Activated CD4-positive, alpha-beta T cell treated with anti-CD3 and anti-CD28 coated beads for 36 hours (primary cell): Measurements from ENCODE around the gene PCDHA12. TPM values are rescaled to one million over a fixed set of nuclear protein-coding genes. Genes with fewer than 3 reads are reported as not detected.

Source experiments
- ATAC-seq: fragments of 200-7000 bp; cut with Tn5 transposase; one replicate; pipeline ENCODE4 v1.10.0; 2021; ENCODE audit warnings: mild to moderate bottlenecking, moderate library complexity
- CTCF ChIA-PET: fragments of 350-600 bp; sonication (Branson Sonifier 250); formaldehyde crosslinking; loops from one replicate; lab custom pipeline; 2021; ENCODE audit warnings: antibody characterized with exemption; lab: Charles Lee
- POLR2A ChIA-PET: fragments of 350-600 bp; sonication (Branson Sonifier 250); formaldehyde crosslinking; loops from one replicate; lab custom pipeline; 2021; ENCODE audit warnings: antibody characterized with exemption, inconsistent platforms; lab: Charles Lee
- DNase-seq: peaks from one replicate; pipeline ENCODE4 v3.0.0-alpha.2; 2020
- H3K27ac Mint-ChIP-seq: one replicate; pipeline ENCODE4 v1.8.0; 2021; ENCODE audit warnings: mixed read lengths
- H3K27me3 Mint-ChIP-seq: one replicate; pipeline ENCODE4 v1.8.0; 2021; ENCODE audit warnings: mixed read lengths
- H3K36me3 Mint-ChIP-seq: one replicate; pipeline ENCODE4 v1.8.0; 2021; ENCODE audit warnings: low read depth, mixed read lengths
- H3K4me1 Mint-ChIP-seq: one replicate; pipeline ENCODE4 v1.8.0; 2021; ENCODE audit warnings: mixed read lengths
- H3K4me3 Mint-ChIP-seq: one replicate; pipeline ENCODE4 v1.8.0; 2021; ENCODE audit warnings: mild to moderate bottlenecking, moderate library complexity, mixed read lengths
- H3K9me3 Mint-ChIP-seq: one replicate; pipeline ENCODE4 v1.8.0; 2021; ENCODE audit warnings: low read depth, mixed read lengths
- intact Hi-C, 2 experiments: fragments of 100-400 bp; cut with DNase I in 1 of 2; cut with micrococcal nuclease in 1 of 2; formaldehyde crosslinking; loops; one replicate each; pipeline versions ENCODE4 v1.14.2 to v1.15.1; 2022 to 2024; cut with DNase I, micrococcal nuclease
- total RNA-seq, 2 experiments: library from RNA; stranded (reverse); gene quantifications; one replicate each; pipeline ENCODE4 v1.2.3, GENCODE V29; 2021

Gene PCDHA12
- total RNA-seq, 2 experiments from 2014 or later: not detected

DNA sequence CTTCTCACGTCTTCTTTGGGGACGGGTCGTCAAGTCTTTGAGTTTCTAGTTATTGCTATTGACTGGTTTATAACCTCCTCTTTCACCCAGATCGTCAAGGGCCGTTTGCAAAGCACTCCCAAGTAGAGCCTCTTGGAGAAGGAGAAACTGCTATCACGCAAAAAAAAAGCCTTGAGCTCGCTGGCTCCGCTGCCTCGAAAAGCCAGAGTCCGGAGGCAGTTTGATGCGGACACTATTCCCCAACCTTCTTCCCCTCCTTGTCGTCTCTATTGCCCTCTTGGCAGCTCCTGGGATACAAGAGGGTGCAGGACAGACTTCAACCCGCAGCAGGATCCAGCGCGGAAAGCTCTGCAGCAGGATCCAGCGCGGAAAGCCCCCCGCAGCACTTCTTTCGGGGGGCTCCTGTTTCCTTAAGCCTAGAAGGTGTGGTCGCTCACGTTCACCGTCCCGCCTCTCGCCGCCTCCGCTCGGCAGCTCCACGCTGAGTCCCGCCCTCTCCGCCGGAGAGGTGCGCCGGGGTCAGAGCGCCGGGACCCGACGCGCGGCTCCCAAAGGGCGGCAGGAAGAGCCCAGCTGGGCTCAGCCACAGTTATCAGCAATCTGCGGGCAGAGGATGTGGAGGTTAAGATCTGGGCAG is 50.8 kb downstream of the PCDHA12 start, which contains the start of gene PCDHAC1:
Gene PCDHAC1 (plus strand): TSS at position 494 of the 637 bp plus-strand sequence. CDS start 594 bp downstream, outside the sequence.
- ATAC-seq: peak; percentile 6
- H3K27me3 Mint-ChIP-seq: peaks cover 52% of the 10 kb centered on the region
- no peaks in the 10 kb centered on the region for H3K9me3 Mint-ChIP-seq
- peaks cover 7% of the 10 kb centered on the region for H3K4me1 Mint-ChIP-seq
- intact Hi-C loops: loop anchor here (1.0 to 5.0 kb wide), 2 partner anchors 49 to 115 kb away; partner anchors contain the start of gene PCDHA12 (in 1 of the 2)
- peaks cover 2% of the 10 kb centered on the region for H3K36me3 Mint-ChIP-seq
- POLR2A ChIA-PET: no interaction called here
- DNase-seq: peak; percentile 4
- no peak within 1 kb of the TSS for H3K27ac Mint-ChIP-seq
- CTCF ChIA-PET: interaction anchor here (0.6 to 1.2 kb wide), 4 partner anchors 65 to 586 kb away, joined by 3 to 4 read pairs (median 3); partner anchors contain the start of gene PCDHA8
- peak within 1 kb of the TSS; percentile 40 for H3K4me3 Mint-ChIP-seq

DNA sequence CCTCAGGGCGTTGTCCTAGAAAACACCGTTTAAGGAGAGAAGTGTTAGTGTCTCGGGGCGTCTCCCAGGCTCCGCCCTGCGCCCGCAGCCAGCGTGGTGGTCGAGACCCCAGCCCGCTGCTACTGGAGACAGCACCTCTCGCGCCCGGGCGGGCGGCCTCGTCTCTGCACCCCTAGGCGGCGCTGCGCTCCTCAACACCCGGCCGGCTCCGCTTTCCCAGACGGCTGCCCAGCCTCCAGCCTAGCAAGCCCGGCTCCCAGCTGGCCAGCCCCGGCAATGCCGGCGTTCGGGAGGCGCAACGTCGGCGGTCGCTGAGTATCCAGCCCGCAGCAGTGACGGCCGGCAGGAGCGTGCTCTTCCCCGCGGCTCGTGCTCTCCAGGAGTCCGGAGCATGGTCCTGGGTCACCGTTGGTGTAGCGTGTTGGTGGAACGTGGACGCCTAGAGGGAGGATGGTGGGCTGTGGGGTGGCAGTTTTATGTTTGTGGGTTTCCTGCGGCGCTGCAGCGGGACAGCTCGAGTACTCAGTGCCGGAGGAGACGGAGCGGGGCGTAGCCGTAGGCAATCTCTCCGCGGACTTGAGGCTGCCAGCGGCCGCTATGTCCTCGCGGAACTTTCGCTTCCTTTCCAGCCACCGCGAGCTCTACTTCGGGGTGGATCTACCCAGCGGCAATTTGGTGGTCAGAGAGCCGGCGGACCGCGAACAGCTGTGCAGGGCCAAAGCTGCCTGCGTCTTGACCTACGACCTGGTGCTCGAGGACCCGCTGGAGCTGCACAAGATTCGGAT is 51.5 kb downstream of the PCDHA12 start:
- ChIA-PET POLR2A (interaction anchor here (0.6 kb wide), 1 partner anchor 8 kb away, joined by 3 read pairs; no protein-coding TSS in a partner anchor), CTCF (interaction anchor here (0.9 to 1.8 kb wide), 6 partner anchors 10 to 91 kb away, joined by 3 to 5 read pairs (median 3); no protein-coding TSS in a partner anchor)
- Mint-ChIP-seq H3K27ac (no peak overlapping the region), H3K27me3 (peaks cover 51% of the 10 kb centered on the region), H3K9me3 (no peaks in the 10 kb centered on the region), H3K36me3 (peaks cover 2% of the 10 kb centered on the region), H3K4me1 (peaks cover 7% of the 10 kb centered on the region), H3K4me3 (peak overlapping the region; percentile 40)
- intact Hi-C loops: loop anchor here (1.0 to 5.0 kb wide), 2 partner anchors 49 to 115 kb away; partner anchors contain the start of gene PCDHA12 (in 1 of the 2)
- DNase-seq (peak; percentile 70), ATAC-seq (peak; percentile 55)

DNA sequence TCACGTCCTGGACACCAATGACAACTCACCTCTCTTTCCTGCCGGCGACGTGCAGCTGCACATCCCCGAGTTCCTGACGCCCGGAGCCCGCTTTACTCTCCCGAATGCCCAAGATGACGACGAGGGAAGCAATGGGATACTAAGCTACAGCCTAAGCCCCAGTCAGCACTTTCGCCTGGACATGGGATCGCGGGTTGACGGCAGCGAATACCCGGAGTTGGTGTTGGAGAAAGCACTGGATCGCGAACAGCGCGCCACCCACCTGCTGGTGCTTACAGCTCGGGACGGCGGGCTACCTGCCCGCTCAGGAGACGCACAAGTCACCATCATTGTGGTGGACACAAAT is 52.1 kb downstream of the PCDHA12 start:
- ATAC-seq (no peak), DNase-seq (no peak)
- H3K9me3 Mint-ChIP-seq: no peaks in the 10 kb centered on the region
- H3K4me1 Mint-ChIP-seq: peaks cover 7% of the 10 kb centered on the region
- POLR2A ChIA-PET: interaction anchor here (0.6 kb wide), 1 partner anchor 8 kb away, joined by 3 read pairs; no protein-coding TSS in a partner anchor
- peaks cover 2% of the 10 kb centered on the region for H3K36me3 Mint-ChIP-seq
- CTCF ChIA-PET: interaction anchor here (1.0 to 1.8 kb wide), 4 partner anchors 9 to 91 kb away, joined by 3 to 5 read pairs (median 4); no protein-coding TSS in a partner anchor
- H3K4me3 Mint-ChIP-seq: peak overlapping the region; percentile 40
- H3K27me3 Mint-ChIP-seq: peaks cover 48% of the 10 kb centered on the region
- intact Hi-C loops: loop anchor here in 1 of 2 experiments (5.0 kb wide), 1 partner anchor 50 kb away; the partner anchor contains the start of gene PCDHA12
- H3K27ac Mint-ChIP-seq: no peak overlapping the region

Other genes starting within 250 kb of the PCDHA12 start
- under 1 TPM; 0.26 to 0.43 TPM for gene CD14, start 242.1 kb upstream of the PCDHA12 start, total RNA-seq
- 10 to 100 TPM; 36.5 to 36.6 TPM for gene TMCO6, start 235.9 kb upstream of the PCDHA12 start, total RNA-seq
- gene NDUFA2, start 227.7 kb upstream of the PCDHA12 start, total RNA-seq: 10 to 100 TPM; 48.5 to 62.0 TPM
- gene IK, start 227.5 kb upstream of the PCDHA12 start, total RNA-seq: 100 to 1,000 TPM in 1 of 2 experiments, 10 to 100 TPM in 1; 97.1 to 187 TPM
- gene WDR55, start 210.4 kb upstream of the PCDHA12 start, total RNA-seq: 10 to 100 TPM; 25.9 to 31.7 TPM
- 1 to 10 TPM; 2.1 to 3.0 TPM for gene DND1, start 201.7 kb upstream of the PCDHA12 start, total RNA-seq
- 10 to 100 TPM; 83.3 to 91.0 TPM for gene HARS1, start 183.9 kb upstream of the PCDHA12 start, total RNA-seq
- gene HARS2, start 183.9 kb upstream of the PCDHA12 start, total RNA-seq: 10 to 100 TPM; 20.9 to 28.1 TPM
- 10 to 100 TPM; 49.9 to 55.3 TPM for gene ZMAT2, start 174.9 kb upstream of the PCDHA12 start, total RNA-seq
- not detected for gene PCDHA1, start 89.2 kb upstream of the PCDHA12 start, total RNA-seq
- gene PCDHA2, start 80.5 kb upstream of the PCDHA12 start, total RNA-seq: not detected
- gene PCDHA3, start 74.3 kb upstream of the PCDHA12 start, total RNA-seq: not detected
- not detected for gene PCDHA4, start 68.2 kb upstream of the PCDHA12 start, total RNA-seq
- gene PCDHA5, start 53.7 kb upstream of the PCDHA12 start, total RNA-seq: not detected
- gene PCDHA6, start 47.3 kb upstream of the PCDHA12 start, total RNA-seq: not detected
- gene PCDHA7, start 41.0 kb upstream of the PCDHA12 start, total RNA-seq: not detected
- not detected for gene PCDHA8, start 34.1 kb upstream of the PCDHA12 start, total RNA-seq
- gene PCDHA9, start 26.9 kb upstream of the PCDHA12 start, total RNA-seq: not detected
- not detected for gene PCDHA10, start 19.4 kb upstream of the PCDHA12 start, total RNA-seq
- not detected for gene PCDHA11, start 6.4 kb upstream of the PCDHA12 start, total RNA-seq
- gene PCDHA13, start 6.8 kb downstream of the PCDHA12 start, total RNA-seq: not detected
- not detected for gene PCDHAC1, start 51.0 kb downstream of the PCDHA12 start, total RNA-seq
- not detected for gene PCDHAC2, start 91.2 kb downstream of the PCDHA12 start, total RNA-seq
- gene PCDHB1, start 176.1 kb downstream of the PCDHA12 start, total RNA-seq: not detected
- gene PCDHB2, start 219.3 kb downstream of the PCDHA12 start, total RNA-seq: not detected
- gene PCDHB3, start 225.2 kb downstream of the PCDHA12 start, total RNA-seq: not detected
- gene PCDHB4, start 246.5 kb downstream of the PCDHA12 start, total RNA-seq: not detected